ENCODE results near the gene FZD1. TPM values are rescaled to one million over a fixed set of nuclear protein-coding genes. Genes with fewer than 3 reads are reported as not detected.

FZD1 gene
- total and polyA plus RNA-seq, 2 experiments from 2014 or later: 7.3 to 9.9 TPM

- no peaks in the 10 kb centered on the region for H3K79me2 ChIP-seq
- no peaks in the 10 kb centered on the region for H4K20me1 ChIP-seq (ENCODE audit: insufficient read depth, poor library complexity, severe bottlenecking)
- peaks cover 3% of the 10 kb centered on the region for H3K4me1 ChIP-seq (ENCODE audit: insufficient read depth)
- H3K27me3 ChIP-seq: no peaks in the 10 kb centered on the region
- no peak overlapping the region for H3K27ac ChIP-seq
- no peaks in the 10 kb centered on the region for H3K9me2 ChIP-seq (replicated peaks; ENCODE audit: insufficient read depth)
- TF ChIP-seq CTCF (IDR thresholded peaks at IDR 0.05; ENCODE audit: poor library complexity): no peak
- no peak for TF ChIP-seq EZH2phosphoT487 (IDR thresholded peaks at IDR 0.05; ENCODE audit: low read depth, severe bottlenecking, unreplicated experiment)
- no peak for TF ChIP-seq EZH2 (IDR thresholded peaks at IDR 0.05; ENCODE audit: borderline replicate concordance)
- no peak overlapping the region for H3K4me3 ChIP-seq
- no peaks in the 10 kb centered on the region for H3K36me3 ChIP-seq (replicated peaks; ENCODE audit: insufficient read depth, low read depth)
- H3K4me2 ChIP-seq: no peak overlapping the region
- WGBS (ENCODE audit: low lambda C conversion rate, missing lambda C conversion rate): 89% methylated on average over 6 of the region's 6 CpGs
- H3K9me3 ChIP-seq (ENCODE audit: low read depth): no peaks in the 10 kb centered on the region
- no peak overlapping the region for H2AFZ ChIP-seq
- no peak for DNase-seq (ENCODE audit: low spot score)
Observed at GRCh38 chr7:91294639-91295220, 30.5 kb downstream of the FZD1 start.

GRCh38 chr7:91295576-91295975 is 31.3 kb downstream of the FZD1 start:
- Histone ChIP-seq H3K27me3 (no peaks in the 10 kb centered on the region), H3K79me2 (no peaks in the 10 kb centered on the region), H3K4me1 (ENCODE audit: insufficient read depth) (peaks cover 3% of the 10 kb centered on the region), H3K36me3 (replicated peaks; ENCODE audit: insufficient read depth, low read depth) (no peaks in the 10 kb centered on the region), H3K9me2 (replicated peaks; ENCODE audit: insufficient read depth) (no peaks in the 10 kb centered on the region), H3K27ac (no peak overlapping the region), H2AFZ (no peak overlapping the region), H3K4me2 (no peak overlapping the region), H4K20me1 (ENCODE audit: insufficient read depth, poor library complexity, severe bottlenecking) (no peaks in the 10 kb centered on the region), H3K4me3 (no peak overlapping the region), H3K9me3 (ENCODE audit: low read depth) (no peaks in the 10 kb centered on the region)
- no peak for TF ChIP-seq EZH2phosphoT487 (IDR thresholded peaks at IDR 0.05; ENCODE audit: low read depth, severe bottlenecking, unreplicated experiment)
- TF ChIP-seq CTCF (IDR thresholded peaks at IDR 0.05; ENCODE audit: poor library complexity): no peak
- TF ChIP-seq EZH2 (IDR thresholded peaks at IDR 0.05; ENCODE audit: borderline replicate concordance): no peak
- no peak for DNase-seq (ENCODE audit: low spot score)
- WGBS (ENCODE audit: low lambda C conversion rate, missing lambda C conversion rate): 82% methylated on average over 3 of the region's 3 CpGs

GRCh38 chr7:91297939-91298338 is 33.7 kb downstream of the FZD1 start:
- Histone ChIP-seq H2AFZ (no peak overlapping the region), H3K27ac (no peak overlapping the region), H3K4me2 (no peak overlapping the region), H3K9me2 (replicated peaks; ENCODE audit: insufficient read depth) (no peaks in the 10 kb centered on the region), H3K79me2 (no peaks in the 10 kb centered on the region), H3K4me3 (no peak overlapping the region), H3K36me3 (replicated peaks; ENCODE audit: insufficient read depth, low read depth) (no peaks in the 10 kb centered on the region), H3K27me3 (no peaks in the 10 kb centered on the region), H4K20me1 (ENCODE audit: insufficient read depth, poor library complexity, severe bottlenecking) (no peaks in the 10 kb centered on the region), H3K9me3 (ENCODE audit: low read depth) (no peaks in the 10 kb centered on the region), H3K4me1 (ENCODE audit: insufficient read depth) (peaks cover under 1% of the 10 kb centered on the region)
- no peak for TF ChIP-seq CTCF (IDR thresholded peaks at IDR 0.05; ENCODE audit: poor library complexity)
- TF ChIP-seq EZH2 (IDR thresholded peaks at IDR 0.05; ENCODE audit: borderline replicate concordance): no peak
- no peak for TF ChIP-seq EZH2phosphoT487 (IDR thresholded peaks at IDR 0.05; ENCODE audit: low read depth, severe bottlenecking, unreplicated experiment)
- WGBS (ENCODE audit: low lambda C conversion rate, missing lambda C conversion rate): 92% methylated on average over 1 of the region's 1 CpG
- DNase-seq (ENCODE audit: low spot score): no peak
